ENCODE measurements around the gene TMEM72.

DNA sequence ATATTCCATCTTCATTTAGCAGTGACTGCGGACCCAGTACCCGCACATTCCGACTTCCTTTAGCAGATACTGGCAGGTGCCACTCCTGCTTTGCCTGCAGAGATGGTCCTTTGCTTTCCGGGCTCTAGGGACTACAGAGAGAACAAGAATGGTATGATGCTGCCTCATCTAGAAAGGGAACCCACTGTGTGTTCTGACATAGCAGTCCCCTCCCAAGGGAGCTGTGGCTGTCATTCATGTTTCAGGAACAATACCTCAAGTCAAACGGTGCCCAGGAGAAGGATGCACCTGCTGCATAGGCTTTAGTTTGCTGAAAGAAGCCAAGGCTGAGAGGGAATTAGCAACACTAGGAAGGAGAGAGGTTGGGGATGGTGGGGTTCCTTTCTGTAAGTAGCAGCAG, 15.9 kb upstream of the TMEM72 start:
- TF ChIP-seq, protein P1, sequence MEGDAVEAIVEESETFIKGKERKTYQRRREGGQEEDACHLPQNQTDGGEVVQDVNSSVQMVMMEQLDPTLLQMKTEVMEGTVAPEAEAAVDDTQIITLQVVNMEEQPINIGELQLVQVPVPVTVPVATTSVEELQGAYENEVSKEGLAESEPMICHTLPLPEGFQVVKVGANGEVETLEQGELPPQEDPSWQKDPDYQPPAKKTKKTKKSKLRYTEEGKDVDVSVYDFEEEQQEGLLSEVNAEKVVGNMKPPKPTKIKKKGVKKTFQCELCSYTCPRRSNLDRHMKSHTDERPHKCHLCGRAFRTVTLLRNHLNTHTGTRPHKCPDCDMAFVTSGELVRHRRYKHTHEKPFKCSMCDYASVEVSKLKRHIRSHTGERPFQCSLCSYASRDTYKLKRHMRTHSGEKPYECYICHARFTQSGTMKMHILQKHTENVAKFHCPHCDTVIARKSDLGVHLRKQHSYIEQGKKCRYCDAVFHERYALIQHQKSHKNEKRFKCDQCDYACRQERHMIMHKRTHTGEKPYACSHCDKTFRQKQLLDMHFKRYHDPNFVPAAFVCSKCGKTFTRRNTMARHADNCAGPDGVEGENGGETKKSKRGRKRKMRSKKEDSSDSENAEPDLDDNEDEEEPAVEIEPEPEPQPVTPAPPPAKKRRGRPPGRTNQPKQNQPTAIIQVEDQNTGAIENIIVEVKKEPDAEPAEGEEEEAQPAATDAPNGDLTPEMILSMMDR (IDR thresholded peaks at IDR 0.05), result no peak
- no peak for TF ChIP-seq POLR2A (IDR thresholded peaks at IDR 0.05)

Data from lower leg skin (tissue), 3 donors.